NCI-H446 treated with DMSO at 0.1 percent for 48 hours (cell line): Measurements from ENCODE around the gene ZNRF1.

Experiments
- DNase-seq: peaks from one replicate; lab custom pipeline; 2025; lab: John Stamatoyannopoulos, UW

ZNRF1 gene

DNA sequence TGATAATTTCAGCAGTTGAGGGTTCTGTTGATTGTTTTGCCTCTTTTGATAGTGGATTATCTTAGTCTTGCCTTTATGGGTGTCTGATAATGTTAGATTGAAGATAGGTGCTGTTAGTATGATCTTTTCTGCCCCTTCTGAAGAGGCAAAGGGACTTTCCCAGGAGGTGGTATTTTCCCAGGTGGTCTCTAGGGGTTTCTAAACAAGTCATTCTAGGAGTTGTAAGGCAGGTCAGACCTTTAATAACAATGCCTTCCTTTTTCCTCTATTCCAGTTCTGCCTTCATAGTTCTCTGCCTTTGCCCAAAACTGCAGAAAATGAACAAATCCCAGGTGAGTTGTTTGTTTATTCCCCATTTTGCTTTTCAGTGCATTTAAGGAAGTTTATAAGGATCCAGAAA lies 153.8 kb downstream of the ZNRF1 start:
- DNase-seq: no peak

- no peak for DNase-seq
These were observed 161.6 kb downstream of the ZNRF1 start for GRCh38 chr16:75160386-75160785.
